WI38 (cell line): Measurements from ENCODE around the gene ZNF81.
"Not testable (repeated sequence)": the region's sequence is repeated elsewhere in the genome, so short reads cannot be mapped to it uniquely, and the experiment has no call there.

Source experiments
- H3K4me3 ChIP-seq: 2 replicates; pipeline ENCODE4 v1.5.1; 2011; ENCODE audit warnings: low read depth, mild to moderate bottlenecking, control low read depth, low read length
- CTCF ChIP-seq: IDR thresholded peaks from 2 replicates; pipeline ENCODE4 v1.5.1; 2012; ENCODE audit warnings: low read depth, mild to moderate bottlenecking, control low read depth, low read length

Gene ZNF81

DNA sequence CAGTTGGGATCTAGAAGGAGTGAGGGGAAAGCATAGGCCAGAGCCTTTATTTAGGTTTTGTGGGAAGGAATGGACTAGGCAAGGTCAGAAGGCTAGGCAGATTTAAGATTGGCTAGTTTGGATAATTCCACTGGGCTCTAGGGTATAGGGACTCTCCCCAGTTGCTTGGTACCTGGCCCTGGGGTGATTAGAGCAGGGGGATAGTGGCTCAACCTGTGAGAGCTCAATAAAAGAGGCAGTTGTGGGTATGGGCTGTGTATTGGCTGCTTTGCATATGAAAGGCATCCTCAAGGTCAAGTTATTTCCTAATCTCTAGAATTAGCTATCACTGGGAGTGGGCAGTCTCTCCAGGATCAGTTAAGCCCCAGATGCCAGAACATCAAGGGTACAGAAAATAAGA lies 61.3 kb downstream of the ZNF81 start:
- no peak overlapping the region for H3K4me3 ChIP-seq

GRCh38 chrX:47900833-47901232 lies 64.1 kb downstream of the ZNF81 start:
- no peak overlapping the region for H3K4me3 ChIP-seq
- TF ChIP-seq CTCF, result no peak

More for the DNA sequence above, 61.3 kb downstream of the ZNF81 start:
- TF ChIP-seq CTCF, result no peak

DNA sequence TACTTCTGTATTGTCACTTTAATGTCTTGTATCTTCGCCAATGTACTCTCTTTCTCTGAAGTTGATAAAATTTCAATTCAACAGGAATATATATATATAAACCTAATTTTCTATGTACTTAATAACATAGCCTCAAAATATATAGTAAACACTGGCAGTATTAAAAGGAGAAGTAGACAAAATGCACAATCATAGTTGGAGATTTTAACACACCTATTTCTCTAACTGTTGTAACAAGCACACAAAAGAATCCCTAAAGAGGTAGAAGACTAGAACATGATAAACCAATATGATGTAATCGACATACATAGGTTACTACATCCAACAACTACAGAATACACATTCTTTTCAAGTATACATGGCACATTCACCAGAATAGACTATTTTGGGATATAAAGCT lies 65.5 kb downstream of the ZNF81 start:
- TF ChIP-seq CTCF, result no peak
- H3K4me3 ChIP-seq, result no peak overlapping the region

- TF ChIP-seq CTCF, result no peak
- H3K4me3 ChIP-seq, result no peak overlapping the region
Measured at GRCh38 chrX:47915886-47916493, 79.3 kb downstream of the ZNF81 start.

DNA sequence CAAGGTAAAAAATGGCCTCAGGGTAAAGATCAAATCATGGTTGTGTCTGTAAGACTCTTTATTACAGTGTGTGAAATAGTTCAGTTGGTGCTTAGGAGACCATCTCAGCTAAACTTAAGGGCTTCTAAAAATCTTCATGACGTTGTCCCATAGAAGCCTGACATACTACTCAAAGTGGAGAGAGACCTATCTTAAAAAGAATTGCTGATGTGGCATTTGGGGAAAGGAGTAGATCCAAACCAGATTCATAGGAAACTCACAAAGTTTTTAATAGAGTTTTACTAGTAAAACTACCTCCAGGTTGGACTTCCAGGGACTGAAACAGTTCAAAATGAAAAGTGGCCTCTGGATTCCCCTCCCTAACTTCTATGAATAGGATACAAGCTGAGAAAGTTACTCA lies 81.6 kb downstream of the ZNF81 start:
- no peak overlapping the region for H3K4me3 ChIP-seq
- TF ChIP-seq CTCF, result no peak

- no peak for TF ChIP-seq CTCF
- no peak overlapping the region for H3K4me3 ChIP-seq
Measured at GRCh38 chrX:47927212-47927611, 90.5 kb downstream of the ZNF81 start.

DNA sequence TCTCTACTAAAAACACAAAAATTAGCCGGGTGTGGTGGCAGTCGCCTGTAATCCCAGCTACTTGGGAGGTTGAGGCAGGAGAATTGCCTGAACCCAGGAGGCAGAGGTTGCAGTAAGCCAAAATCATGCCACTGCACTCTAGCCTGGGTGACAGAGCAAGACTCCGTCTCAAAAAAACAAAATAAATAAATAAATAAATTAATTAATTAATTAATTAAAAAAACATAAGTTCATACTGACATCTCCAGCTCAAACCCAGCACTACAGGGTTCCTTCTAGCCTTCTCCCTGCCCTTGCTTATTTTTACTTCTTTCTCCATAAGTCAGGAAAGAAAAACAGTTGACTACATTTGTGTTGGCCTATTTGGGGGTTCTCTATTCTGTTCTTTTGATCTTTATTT lies 95.3 kb downstream of the ZNF81 start:
- not testable (repeated sequence) for H3K4me3 ChIP-seq

GRCh38 chrX:47933946-47934345 lies 97.2 kb downstream of the ZNF81 start:
- no peak overlapping the region for H3K4me3 ChIP-seq
- no peak for TF ChIP-seq CTCF
